Uterus (tissue), 4 donors: ENCODE results near the gene PCK2. TPM values are rescaled to one million over a fixed set of nuclear protein-coding genes. Genes with fewer than 3 reads are reported as not detected.

Source experiments
- DNase-seq, 2 donors: peaks; one replicate each; pipeline ENCODE4 v3.0.0-alpha.2; 2019 to 2020
- H3K27ac ChIP-seq, 2 donors: fragments of 200-600 bp; sonication (generic); 1 replicate in 1 of 2; 2 replicates in 1 of 2; pipeline ENCODE4 v1.5.1; 2016 to 2018
- H3K27me3 ChIP-seq, 2 donors: fragments of 200-600 bp; sonication (generic); one replicate each; pipeline ENCODE4 v1.5.1; 2018 to 2019; ENCODE audit warnings: control low read depth in 1 of 2
- H3K36me3 ChIP-seq, 2 donors: fragments of 200-600 bp; sonication (generic); one replicate each; pipeline ENCODE4 v1.5.1; 2019; ENCODE audit warnings: control low read depth in 1 of 2
- H3K4me1 ChIP-seq, 2 donors: fragments of 200-600 bp; sonication (generic); one replicate each; pipeline ENCODE4 v1.5.1; 2018 to 2019; ENCODE audit warnings: control low read depth in 1 of 2
- H3K4me3 ChIP-seq, 2 donors: fragments of 200-600 bp; sonication (generic); 1 replicate in 1 of 2; 2 replicates in 1 of 2; pipeline ENCODE4 v1.5.1; 2018 to 2019; ENCODE audit warnings: mild to moderate bottlenecking in 1 of 2
- H3K9me3 ChIP-seq, 2 donors: fragments of 200-600 bp; sonication (generic); one replicate each; pipeline ENCODE4 v1.5.1; 2019; ENCODE audit warnings: control low read depth in 1 of 2
- CTCF ChIP-seq, 4 experiments: fragments of 200-600 bp in 2 of 4; fragments of 450-650 bp in 2 of 4; sonication (generic) in 2 of 4; IDR thresholded peaks; one replicate each; pipeline ENCODE4 v1.5.1; 2016 to 2019; ENCODE audit warnings: antibody characterized with exemption in 4 of 4, mild to moderate bottlenecking in 2 of 4, moderate library complexity in 1 of 4
- POLR2A ChIP-seq, 2 donors: fragments of 450-650 bp; IDR thresholded peaks; one replicate each; pipeline ENCODE4 v1.6.1; 2016; ENCODE audit warnings: antibody characterized with exemption in 2 of 2, mild to moderate bottlenecking in 1 of 2, moderate library complexity in 1 of 2
- intact Hi-C: fragments of 100-400 bp; cut with DNase I; formaldehyde crosslinking; loops from one replicate; pipeline ENCODE4 v1.15.1; 2023; ENCODE audit warnings: low total_unique reads
- microRNA-seq: library from miRNA; unstranded; fragments of <30 nt; microRNA quantifications from one replicate; pipeline ENCODE4, GENCODE V29; 2016; ENCODE audit warnings: borderline microRNAs expressed, borderline replicate concordance
- total RNA-seq, 4 donors: library from RNA; depleted of rRNA in 3 of 4; stranded (reverse); fragments of >200 nt in 3 of 4; gene quantifications; one replicate each; pipeline versions ENCODE4 v1.1.0 to v1.2.4, GENCODE V29; 2014 to 2023
- donor health status: DM: yes; HTN: yes; CAD: no.

Gene PCK2
- total RNA-seq, 4 donors from 2014 or later: 13.1 to 19.4 (median 15.1) TPM; not detected in 1

GRCh38 chr14:24150567-24150966 lies 56.5 kb downstream of the PCK2 start:
- Histone ChIP-seq H3K27ac (no peak overlapping the region), H3K27me3 (no peaks in the 10 kb centered on the region), H3K4me1 (peaks cover 4 to 6% of the 10 kb centered on the region in 2 donors), H3K4me3 (no peak overlapping the region), H3K36me3 (no peaks in the 10 kb centered on the region), H3K9me3 (no peaks in the 10 kb centered on the region)
- no peak for DNase-seq
- TF ChIP-seq POLR2A (IDR thresholded peaks at IDR 0.05) (no peak), CTCF (IDR thresholded peaks at IDR 0.05) (no peak)
- intact Hi-C loops: no loop called here

GRCh38 chr14:24150993-24151392 lies 56.9 kb downstream of the PCK2 start:
- no peaks in the 10 kb centered on the region for H3K36me3 ChIP-seq
- no peak for DNase-seq
- TF ChIP-seq CTCF (IDR thresholded peaks at IDR 0.05): no peak
- peaks cover 4 to 6% of the 10 kb centered on the region in 2 donors for H3K4me1 ChIP-seq
- no peak overlapping the region for H3K27ac ChIP-seq
- H3K27me3 ChIP-seq: no peaks in the 10 kb centered on the region
- intact Hi-C loops: no loop called here
- H3K9me3 ChIP-seq: no peaks in the 10 kb centered on the region
- H3K4me3 ChIP-seq: no peak overlapping the region

- intact Hi-C loops: no loop called here
- no peak for DNase-seq
- Histone ChIP-seq H3K27me3 (no peaks in the 10 kb centered on the region), H3K36me3 (no peaks in the 10 kb centered on the region), H3K4me1 (peaks cover 4 to 6% of the 10 kb centered on the region in 2 donors), H3K27ac (no peak overlapping the region), H3K9me3 (no peaks in the 10 kb centered on the region), H3K4me3 (no peak overlapping the region)
- TF ChIP-seq CTCF (IDR thresholded peaks at IDR 0.05): no peak
- no peak for TF ChIP-seq POLR2A (IDR thresholded peaks at IDR 0.05)
Observed at GRCh38 chr14:24151404-24152080, 57.4 kb downstream of the PCK2 start.

Small RNAs within 50 kb of the gene (microRNA-seq; reads per million reads assigned to microRNA genes)
- gene MIR7703: not detected

Other genes starting within 250 kb of the PCK2 start
- 10 to 100 TPM; 19.7 to 57.9 (median 28.6) TPM for gene DHRS4, start 140.5 kb upstream of the PCK2 start, total RNA-seq
- gene DHRS4L2, start 105.4 kb upstream of the PCK2 start, total RNA-seq: 10 to 100 TPM in 2 of 4 donors, 1 to 10 TPM in 1, under 1 TPM in 1; 0.88 to 17.2 (median 8.6) TPM
- gene CARMIL3, start 42.3 kb upstream of the PCK2 start, total RNA-seq: under 1 TPM in 2 of 4 donors, not detected in 2; 0.21 to 0.48 TPM
- under 1 TPM in 1 of 4 donors, not detected in 3; 0.76 TPM for gene CPNE6, start 22.7 kb upstream of the PCK2 start, total RNA-seq
- gene DCAF11, start 20.5 kb downstream of the PCK2 start, total RNA-seq: 10 to 100 TPM; 42.9 to 87.4 (median 57.8) TPM
- gene NRL, start 20.6 kb downstream of the PCK2 start, total RNA-seq: 1 to 10 TPM in 3 of 4 donors, not detected in 1; 1.2 to 1.8 (median 1.3) TPM
- gene FITM1, start 36.3 kb downstream of the PCK2 start, total RNA-seq: 1 to 10 TPM in 2 of 4 donors, under 1 TPM in 1, not detected in 1; 0.48 to 2.4 (median 1.3) TPM
- gene PSME1, start 41.9 kb downstream of the PCK2 start, total RNA-seq: 100 to 1,000 TPM in 2 of 4 donors, 10 to 100 TPM in 2; 81.0 to 175 (median 131) TPM
- 10 to 100 TPM in 2 of 4 donors, 1 to 10 TPM in 1, not detected in 1; 6.2 to 21.2 (median 10.9) TPM for gene EMC9, start 47.3 kb downstream of the PCK2 start, total RNA-seq
- gene PSME2, start 52.3 kb downstream of the PCK2 start, total RNA-seq: 100 to 1,000 TPM in 1 of 4 donors, 10 to 100 TPM in 3; 16.9 to 113 (median 25.7) TPM
- 100 to 1,000 TPM in 1 of 4 donors, 10 to 100 TPM in 3; 17.7 to 106 (median 57.9) TPM for gene RNF31, start 53.2 kb downstream of the PCK2 start, total RNA-seq
- 100 to 1,000 TPM in 1 of 4 donors, 10 to 100 TPM in 3; 33.2 to 205 (median 67.2) TPM for gene IRF9, start 67.0 kb downstream of the PCK2 start, total RNA-seq
- gene REC8, start 77.8 kb downstream of the PCK2 start, total RNA-seq: 10 to 100 TPM in 3 of 4 donors, 1 to 10 TPM in 1; 9.5 to 54.3 (median 42.1) TPM
- 10 to 100 TPM in 3 of 4 donors, 1 to 10 TPM in 1; 3.1 to 33.7 (median 29.6) TPM for gene IPO4, start 94.5 kb downstream of the PCK2 start, total RNA-seq
- gene TM9SF1, start 101.1 kb downstream of the PCK2 start, total RNA-seq: 10 to 100 TPM; 31.2 to 79.8 (median 52.4) TPM
- gene TSSK4, start 111.4 kb downstream of the PCK2 start, total RNA-seq: under 1 TPM in 1 of 4 donors, not detected in 3; 0.98 TPM
- gene CHMP4A, start 119.2 kb downstream of the PCK2 start, total RNA-seq: 10 to 100 TPM in 3 of 4 donors, 1 to 10 TPM in 1; 6.8 to 53.3 (median 33.9) TPM
- gene MDP1, start 121.8 kb downstream of the PCK2 start, total RNA-seq: 100 to 1,000 TPM in 1 of 4 donors, 10 to 100 TPM in 2, 1 to 10 TPM in 1; 5.6 to 137 (median 24.2) TPM
- gene NEDD8, start 138.1 kb downstream of the PCK2 start, total RNA-seq: 1,000 to 10,000 TPM in 1 of 4 donors, 100 to 1,000 TPM in 2, 10 to 100 TPM in 1; 61.2 to 1,004 (median 192) TPM
- 10 to 100 TPM; 38.9 to 60.9 (median 48.8) TPM for gene GMPR2, start 138.6 kb downstream of the PCK2 start, total RNA-seq
- 100 to 1,000 TPM in 1 of 4 donors, 10 to 100 TPM in 3; 41.0 to 123 (median 66.8) TPM for gene TINF2, start 148.3 kb downstream of the PCK2 start, total RNA-seq
- gene TGM1, start 168.9 kb downstream of the PCK2 start, total RNA-seq: 1 to 10 TPM in 2 of 4 donors, not detected in 2; 1.6 to 3.2 TPM
- 10 to 100 TPM in 3 of 4 donors, 1 to 10 TPM in 1; 9.2 to 67.9 (median 23.2) TPM for gene RABGGTA, start 177.3 kb downstream of the PCK2 start, total RNA-seq
- 10 to 100 TPM; 17.0 to 52.4 (median 37.7) TPM for gene DHRS1, start 205.5 kb downstream of the PCK2 start, total RNA-seq
- 10 to 100 TPM in 3 of 4 donors, 1 to 10 TPM in 1; 5.0 to 23.5 (median 22.5) TPM for gene NOP9, start 205.5 kb downstream of the PCK2 start, total RNA-seq
- 10 to 100 TPM in 2 of 4 donors, 1 to 10 TPM in 2; 1.3 to 25.5 (median 14.1) TPM for gene CIDEB, start 213.7 kb downstream of the PCK2 start, total RNA-seq
- 1 to 10 TPM in 3 of 4 donors, not detected in 1; 1.0 to 7.1 (median 5.6) TPM for gene LTB4R2, start 215.8 kb downstream of the PCK2 start, total RNA-seq
- gene LTB4R, start 217.2 kb downstream of the PCK2 start, total RNA-seq: 10 to 100 TPM in 1 of 4 donors, 1 to 10 TPM in 3; 3.7 to 19.5 (median 5.6) TPM
- 100 to 1,000 TPM in 2 of 4 donors, 10 to 100 TPM in 2; 22.8 to 138 (median 86.1) TPM for gene ADCY4, start 240.8 kb downstream of the PCK2 start, total RNA-seq
- 100 to 1,000 TPM in 1 of 4 donors, 1 to 10 TPM in 2, under 1 TPM in 1; 0.29 to 123 (median 6.0) TPM for gene RIPK3, start 245.7 kb downstream of the PCK2 start, total RNA-seq